Ishikawa (cell line): ENCODE results near the gene WIPF3.

ENCODE experiments used
- CEBPB ChIP-seq: IDR thresholded peaks from 2 replicates; pipeline ENCODE4 v1.6.1; 2012
- CREB1 ChIP-seq: IDR thresholded peaks from 2 replicates; pipeline ENCODE4 v1.6.1; 2012; ENCODE audit warnings: low read depth
- EGR1 ChIP-seq: IDR thresholded peaks from 2 replicates; pipeline ENCODE4 v1.6.1; 2012
- EP300 ChIP-seq: IDR thresholded peaks from 2 replicates; pipeline ENCODE4 v1.6.1; 2012; ENCODE audit warnings: borderline replicate concordance
- FOXM1 ChIP-seq: IDR thresholded peaks from 2 replicates; pipeline ENCODE4 v1.6.1; 2012; ENCODE audit warnings: low read depth, borderline replicate concordance
- MAX ChIP-seq: IDR thresholded peaks from 2 replicates; pipeline ENCODE4 v1.6.1; 2012
- NFIC ChIP-seq: IDR thresholded peaks from 2 replicates; pipeline ENCODE4 v1.6.1; 2012
- RAD21 ChIP-seq: IDR thresholded peaks from 2 replicates; pipeline ENCODE4 v1.6.1; 2012; ENCODE audit warnings: low read depth
- REST ChIP-seq: IDR thresholded peaks from 2 replicates; pipeline ENCODE4 v1.6.1; 2012; ENCODE audit warnings: low read depth, mild to moderate bottlenecking
- TAF1 ChIP-seq: IDR thresholded peaks from 2 replicates; pipeline ENCODE4 v1.6.1; 2012; ENCODE audit warnings: low read depth, mild to moderate bottlenecking
- TCF12 ChIP-seq: IDR thresholded peaks from 2 replicates; pipeline ENCODE4 v1.6.1; 2012; ENCODE audit warnings: low read depth
- TEAD4 ChIP-seq: IDR thresholded peaks from 2 replicates; pipeline ENCODE4 v1.6.1; 2012
- YY1 ChIP-seq: IDR thresholded peaks from 2 replicates; pipeline ENCODE4 v1.6.1; 2012; ENCODE audit warnings: low read depth
- ZBTB7A ChIP-seq: IDR thresholded peaks from 2 replicates; pipeline ENCODE4 v1.6.1; 2012; ENCODE audit warnings: low read depth
- TF ChIP-seq, protein P1 (sequence below): IDR thresholded peaks from 2 replicates; pipeline ENCODE4 v1.6.1; 2012

Gene WIPF3

GRCh38 chr7:29839302-29839701 is 33.0 kb downstream of the WIPF3 start:
- TF ChIP-seq RAD21 (no peak), TEAD4 (no peak), MAX (no peak)
- TF ChIP-seq, protein P1, sequence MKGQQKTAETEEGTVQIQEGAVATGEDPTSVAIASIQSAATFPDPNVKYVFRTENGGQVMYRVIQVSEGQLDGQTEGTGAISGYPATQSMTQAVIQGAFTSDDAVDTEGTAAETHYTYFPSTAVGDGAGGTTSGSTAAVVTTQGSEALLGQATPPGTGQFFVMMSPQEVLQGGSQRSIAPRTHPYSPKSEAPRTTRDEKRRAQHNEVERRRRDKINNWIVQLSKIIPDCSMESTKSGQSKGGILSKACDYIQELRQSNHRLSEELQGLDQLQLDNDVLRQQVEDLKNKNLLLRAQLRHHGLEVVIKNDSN = peak; percentile 14; the same call in 1 of the 2 replicates

DNA sequence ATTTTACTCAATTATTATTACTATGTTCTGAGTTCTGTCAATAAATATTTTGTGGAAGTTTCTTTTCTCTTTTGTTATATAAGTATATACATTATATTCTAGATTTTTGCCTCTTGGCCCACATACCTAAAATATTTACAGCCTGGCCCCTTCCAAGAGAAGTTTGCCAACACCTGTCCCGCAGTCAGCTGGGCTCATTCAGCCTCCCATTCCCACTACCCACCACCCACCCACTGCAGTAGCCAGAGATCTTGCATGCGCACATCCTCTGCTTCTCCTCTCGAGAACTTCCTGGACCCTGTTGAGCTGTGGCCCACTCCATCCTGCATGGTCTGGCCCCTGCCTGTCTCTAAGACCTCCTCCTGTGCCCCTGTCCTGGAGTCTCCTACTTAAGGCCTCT is 33.6 kb downstream of the WIPF3 start:
- no peak for TF ChIP-seq NFIC
- no peak for TF ChIP-seq CEBPB
- TF ChIP-seq TAF1 = no peak
- TF ChIP-seq FOXM1 = no peak
- no peak for TF ChIP-seq TEAD4
- TF ChIP-seq TCF12 = no peak
- TF ChIP-seq, protein P1 = no peak
- no peak for TF ChIP-seq YY1
- no peak for TF ChIP-seq EGR1
- no peak for TF ChIP-seq CREB1
- no peak for TF ChIP-seq RAD21
- TF ChIP-seq MAX = no peak
- TF ChIP-seq ZBTB7A = no peak
- TF ChIP-seq EP300 = no peak
- no peak for TF ChIP-seq REST

DNA sequence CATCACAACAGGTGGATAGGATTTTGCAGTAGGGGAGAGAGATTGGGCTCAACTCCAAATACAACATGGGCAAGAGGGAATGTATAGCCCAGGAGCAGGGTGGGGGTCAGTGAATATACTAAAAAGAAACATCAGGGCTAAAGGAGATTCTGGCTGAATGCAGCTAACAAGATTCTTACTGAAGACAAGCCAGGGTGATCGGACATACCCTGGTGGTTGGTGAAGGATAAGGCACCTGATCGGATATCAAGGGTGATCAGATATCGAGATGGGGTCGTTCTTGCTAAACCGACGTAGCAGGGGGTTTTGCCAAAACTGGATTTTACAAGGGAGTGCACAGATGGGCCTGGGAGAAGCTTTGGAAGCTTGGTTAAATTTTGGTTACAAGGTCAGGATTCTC is 34.4 kb downstream of the WIPF3 start:
- TF ChIP-seq CEBPB (no peak), ZBTB7A (no peak), FOXM1 (no peak), EGR1 (no peak), EP300 (no peak), CREB1 (no peak), MAX (no peak), TAF1 (no peak), NFIC (no peak), TEAD4 (no peak), REST (no peak), TCF12 (no peak)
- TF ChIP-seq, protein P1 = no peak

DNA sequence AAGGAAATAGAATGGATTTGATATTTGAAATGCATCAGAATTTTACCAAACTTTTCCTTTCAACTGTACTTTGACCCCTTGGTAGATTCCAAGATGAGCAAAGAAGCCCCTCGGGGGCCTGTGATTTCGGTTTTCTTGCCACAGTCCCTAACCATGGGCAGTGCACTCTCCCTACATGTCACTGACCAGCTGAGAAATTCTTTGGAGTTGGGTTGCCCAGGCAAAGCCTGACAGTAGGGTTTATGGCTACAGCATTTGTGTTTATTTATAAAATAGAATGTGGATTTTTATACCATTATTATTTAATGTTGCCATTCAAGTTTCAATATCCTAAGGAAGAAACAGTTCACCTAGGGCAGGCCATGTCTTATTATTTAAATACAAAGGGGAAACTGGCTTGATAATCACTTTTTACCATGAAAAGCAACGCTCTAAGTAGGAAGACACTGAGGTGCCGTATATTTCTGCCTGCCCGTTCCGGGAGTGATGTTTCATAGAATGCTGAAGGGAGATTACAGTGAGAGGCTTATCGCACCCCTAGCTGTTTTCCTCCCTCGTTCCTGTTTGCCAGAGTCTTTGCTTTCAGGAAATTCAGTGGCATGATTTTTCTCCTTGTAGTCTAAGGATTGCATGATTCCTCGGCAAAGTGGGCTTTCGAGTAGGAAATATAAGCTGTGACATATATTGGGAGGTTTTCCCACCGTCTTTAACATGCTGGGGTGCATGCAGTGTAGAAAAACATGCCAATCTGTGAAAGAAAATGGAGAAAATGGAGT is 35.8 kb downstream of the WIPF3 start:
- TF ChIP-seq TEAD4 (no peak), EGR1 (no peak), ZBTB7A (no peak), RAD21 (no peak), EP300 (no peak), CREB1 (no peak), REST (no peak), CEBPB (no peak), FOXM1 (no peak), YY1 (no peak), TAF1 (no peak), TCF12 (no peak), NFIC (no peak), MAX (no peak)
- TF ChIP-seq, protein P1 = no peak
